ENCODE measurements around the gene PCSK1N. TPM values are rescaled to one million over a fixed set of nuclear protein-coding genes. Genes with fewer than 3 reads are reported as not detected.

PCSK1N gene
- total RNA-seq, 1 experiment from 2014 or later: not detected

DNA sequence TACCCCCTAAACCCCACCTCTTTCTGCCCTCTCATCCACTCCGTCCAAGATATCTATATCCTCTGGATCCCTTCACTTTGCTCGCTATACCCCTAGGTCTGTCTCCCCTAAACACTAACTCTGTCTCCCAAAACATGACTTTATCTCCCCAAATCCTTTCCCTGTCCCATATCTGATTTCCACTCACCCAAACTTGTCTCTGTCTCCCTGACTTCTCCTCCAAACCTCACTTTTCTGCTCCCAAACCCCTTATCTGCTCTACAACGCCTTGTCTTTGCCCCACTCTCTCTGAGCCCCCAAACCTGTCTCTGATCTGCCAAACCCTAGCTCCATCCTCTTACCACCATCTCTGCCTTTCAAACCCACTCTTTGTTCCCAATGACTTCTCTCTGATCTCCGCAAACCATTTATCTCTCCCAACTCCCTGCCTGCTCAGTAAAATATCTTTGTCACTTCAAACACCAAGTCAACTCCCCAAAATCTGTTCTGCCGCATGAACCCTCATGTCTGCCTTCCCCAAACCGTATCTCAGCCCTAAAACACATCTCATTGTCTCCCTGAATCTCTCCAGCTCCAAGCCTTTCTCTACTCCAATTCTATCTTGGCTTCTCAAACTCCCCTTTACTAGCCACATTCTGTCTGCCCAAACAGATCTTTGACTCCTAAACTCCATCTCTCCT lies 48.4 kb downstream of the PCSK1N start:
- H3K9me3 ChIP-seq (replicated peaks): no peaks in the 10 kb centered on the region
- no peaks in the 10 kb centered on the region for H3K4me1 ChIP-seq
- H3K36me3 ChIP-seq: no peaks in the 10 kb centered on the region
- H3K27ac ChIP-seq: no peak overlapping the region
- H3K27me3 ChIP-seq: no peaks in the 10 kb centered on the region
- DNase-seq: no peak
- H3K4me3 ChIP-seq: no peak overlapping the region

DNA sequence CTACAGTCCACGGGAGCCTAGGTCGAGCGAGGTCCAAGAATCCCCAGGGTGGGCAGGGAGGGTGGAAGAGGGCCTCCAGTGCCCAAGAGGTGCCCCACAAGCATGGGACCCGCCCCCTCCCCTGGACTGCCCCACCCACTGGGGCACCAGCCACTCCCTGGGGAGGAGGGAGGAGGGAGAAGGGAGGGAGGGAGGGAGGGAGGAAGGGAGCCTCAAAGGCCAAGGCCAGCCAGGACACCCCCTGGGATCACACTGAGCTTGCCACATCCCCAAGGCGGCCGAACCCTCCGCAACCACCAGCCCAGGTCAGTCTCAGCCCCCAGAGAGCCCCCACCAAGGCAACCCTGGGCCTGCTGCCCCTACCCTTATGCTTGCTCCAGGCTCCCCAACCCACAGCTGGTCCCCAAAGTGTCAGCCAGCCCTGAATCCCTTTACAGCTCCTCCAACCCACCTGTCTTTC lies 49.0 kb downstream of the PCSK1N start, which contains the start of gene GATA1:
Gene GATA1, plus strand, starts transcription at position 250 of the 460 bp plus-strand sequence. CDS start 4,520 bp downstream, outside the sequence.
- no peaks in the 10 kb centered on the region for H3K4me1 ChIP-seq
- H3K9me3 ChIP-seq (replicated peaks): no peaks in the 10 kb centered on the region
- H3K36me3 ChIP-seq: no peaks in the 10 kb centered on the region
- no peaks in the 10 kb centered on the region for H3K27me3 ChIP-seq
- no peak within 1 kb of the TSS for H3K4me3 ChIP-seq
- H3K27ac ChIP-seq: no peak within 1 kb of the TSS
- no peak for DNase-seq

DNA sequence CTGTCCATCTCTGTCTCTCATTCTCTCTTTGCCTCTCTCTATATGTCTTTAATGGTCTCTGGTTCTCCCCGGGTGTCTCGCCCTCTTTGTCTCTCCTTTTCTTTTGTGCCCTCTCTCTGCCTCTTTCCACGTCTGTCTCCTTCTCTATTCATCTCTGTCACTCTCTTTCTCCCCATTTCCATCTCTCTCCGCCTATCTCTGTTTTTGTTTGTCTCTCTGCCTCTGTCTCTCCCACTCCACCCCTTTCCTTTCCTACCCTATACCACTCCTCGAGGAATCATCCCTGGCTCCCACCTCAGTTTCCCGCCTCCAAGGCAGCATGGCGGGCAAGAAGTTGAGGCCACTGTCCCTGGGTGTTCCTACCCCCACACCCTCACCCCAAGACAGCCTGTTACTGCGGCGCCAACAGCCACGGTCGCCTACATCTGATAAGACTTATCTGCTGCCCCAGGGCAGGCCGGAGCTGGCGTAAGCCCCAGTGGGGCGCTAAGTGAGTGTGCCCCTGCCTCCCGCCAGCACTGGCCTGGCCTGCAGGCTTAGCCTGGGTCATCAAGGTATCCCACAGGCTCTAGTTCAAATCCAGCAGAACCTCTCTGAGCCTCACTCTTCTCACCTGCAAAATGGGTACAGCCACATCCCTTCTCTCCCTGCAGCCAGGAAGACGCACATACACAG lies 49.7 kb downstream of the PCSK1N start:
- Histone ChIP-seq H3K27ac (no peak overlapping the region), H3K27me3 (no peaks in the 10 kb centered on the region), H3K4me3 (no peak overlapping the region), H3K36me3 (no peaks in the 10 kb centered on the region), H3K9me3 (replicated peaks) (no peaks in the 10 kb centered on the region), H3K4me1 (no peaks in the 10 kb centered on the region)
- DNase-seq: no peak

GRCh38 chrX:48785186-48785539 lies 50.2 kb downstream of the PCSK1N start:
- no peak overlapping the region for H3K27ac ChIP-seq
- no peak overlapping the region for H3K4me3 ChIP-seq
- H3K9me3 ChIP-seq (replicated peaks): no peaks in the 10 kb centered on the region
- DNase-seq: no peak
- H3K36me3 ChIP-seq: no peaks in the 10 kb centered on the region
- H3K4me1 ChIP-seq: no peaks in the 10 kb centered on the region
- H3K27me3 ChIP-seq: no peaks in the 10 kb centered on the region

DNA sequence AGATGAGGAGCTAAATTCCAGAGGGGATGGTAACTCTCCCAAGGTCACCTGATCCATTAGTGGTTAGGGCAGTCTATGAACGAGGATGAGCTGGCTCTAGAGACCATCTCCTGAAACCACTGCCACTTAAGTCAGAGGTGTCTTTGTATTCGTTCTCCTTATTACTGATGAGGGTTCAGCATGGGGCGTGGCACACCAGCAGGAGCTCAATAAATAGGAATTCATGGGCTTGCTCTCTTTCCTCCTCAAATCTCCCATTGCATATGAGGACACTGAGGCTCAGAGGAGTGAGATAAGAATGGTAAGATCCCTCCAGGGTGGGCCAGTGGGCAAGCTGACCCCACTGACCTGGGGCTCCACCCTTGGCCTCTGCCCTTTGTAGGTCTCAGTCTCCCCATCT lies 50.7 kb downstream of the PCSK1N start:
- Histone ChIP-seq H3K9me3 (replicated peaks) (no peaks in the 10 kb centered on the region), H3K36me3 (no peaks in the 10 kb centered on the region), H3K4me3 (no peak overlapping the region), H3K27ac (no peak overlapping the region), H3K4me1 (no peaks in the 10 kb centered on the region), H3K27me3 (no peaks in the 10 kb centered on the region)
- DNase-seq: no peak

DNA sequence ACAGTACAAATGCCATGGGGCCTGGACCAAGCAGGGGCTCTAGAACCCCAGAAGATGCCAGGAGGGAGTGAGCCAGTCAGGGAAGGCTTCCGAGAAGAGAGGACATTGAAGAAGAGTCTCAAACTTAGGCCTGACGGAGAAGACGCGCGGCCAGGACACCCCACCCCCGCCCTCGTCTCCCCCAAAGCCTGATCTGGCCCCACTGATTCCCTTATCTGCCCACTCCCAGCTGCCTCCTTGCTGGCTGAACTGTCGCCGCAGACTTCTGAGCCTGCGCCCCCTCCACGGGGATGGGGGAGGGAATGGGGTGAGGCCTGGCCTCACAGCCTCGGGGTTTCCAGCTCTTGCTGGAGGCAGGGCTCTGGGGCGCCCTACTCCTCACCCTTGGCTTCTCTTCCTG lies 52.6 kb downstream of the PCSK1N start:
- no peaks in the 10 kb centered on the region for H3K4me1 ChIP-seq
- no peak overlapping the region for H3K27ac ChIP-seq
- no peaks in the 10 kb centered on the region for H3K36me3 ChIP-seq
- no peaks in the 10 kb centered on the region for H3K27me3 ChIP-seq
- no peak for DNase-seq
- H3K9me3 ChIP-seq (replicated peaks): no peaks in the 10 kb centered on the region
- no peak overlapping the region for H3K4me3 ChIP-seq

DNA sequence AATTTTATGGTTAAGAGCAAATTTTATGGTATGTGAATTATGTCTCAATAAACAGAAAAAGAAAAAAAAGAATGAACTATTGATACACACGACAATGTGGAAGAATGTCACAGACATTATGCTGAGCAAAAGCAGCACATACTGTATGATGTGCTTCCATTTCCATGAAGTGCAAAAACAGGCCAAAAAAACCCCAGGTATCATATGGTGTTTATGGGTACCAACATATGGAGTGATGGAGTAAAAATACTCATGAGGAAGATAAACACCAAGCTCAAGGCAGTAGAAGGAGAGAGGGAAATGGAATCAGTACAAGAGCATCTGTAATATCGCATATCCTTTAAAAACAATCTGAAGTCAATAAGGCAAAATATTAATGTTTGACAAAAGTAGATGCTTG lies 53.2 kb downstream of the PCSK1N start:
- Histone ChIP-seq H3K4me3 (no peak overlapping the region), H3K36me3 (no peaks in the 10 kb centered on the region), H3K4me1 (no peaks in the 10 kb centered on the region), H3K9me3 (replicated peaks) (no peaks in the 10 kb centered on the region), H3K27me3 (no peaks in the 10 kb centered on the region), H3K27ac (no peak overlapping the region)
- no peak for DNase-seq

GRCh38 chrX:48781705-48782104 lies 53.7 kb downstream of the PCSK1N start:
- Histone ChIP-seq H3K36me3 (no peaks in the 10 kb centered on the region), H3K4me1 (no peaks in the 10 kb centered on the region), H3K27me3 (no peaks in the 10 kb centered on the region), H3K27ac (no peak overlapping the region), H3K4me3 (no peak overlapping the region), H3K9me3 (replicated peaks) (no peaks in the 10 kb centered on the region)
- no peak for DNase-seq

Other genes with a start within 250 kb of the PCSK1N start
- 19.9 and 23.6 TPM in 2 replicates for gene WDR13, start 238.1 kb downstream of the PCSK1N start, total RNA-seq (2014; rRNA removed; shearing (Covaris generic))
- not detected in 2 replicates for gene WAS, start 151.8 kb downstream of the PCSK1N start, total RNA-seq (2014; rRNA removed; shearing (Covaris generic))
- gene SUV39H1, start 138.9 kb downstream of the PCSK1N start, total RNA-seq (2014; rRNA removed; shearing (Covaris generic)): 10.2 and 10.5 TPM in 2 replicates
- not detected in 2 replicates for gene GLOD5, start 73.9 kb downstream of the PCSK1N start, total RNA-seq (2014; rRNA removed; shearing (Covaris generic))
- gene GATA1, start 49.0 kb downstream of the PCSK1N start, total RNA-seq (2014; rRNA removed; shearing (Covaris generic)): not detected in 2 replicates
- gene HDAC6, start 33.5 kb downstream of the PCSK1N start, total RNA-seq (2014; rRNA removed; shearing (Covaris generic)): 31.5 and 47.2 TPM in 2 replicates
- gene ERAS, start 9.1 kb downstream of the PCSK1N start, total RNA-seq (2014; rRNA removed; shearing (Covaris generic)): not detected in 2 replicates
- 43.5 and 51.1 TPM in 2 replicates for gene TIMM17B, start 62.2 kb upstream of the PCSK1N start, total RNA-seq (2014; rRNA removed; shearing (Covaris generic))
- 52.3 and 52.4 TPM in 2 replicates for gene PQBP1, start 62.3 kb upstream of the PCSK1N start, total RNA-seq (2014; rRNA removed; shearing (Covaris generic))
- gene SLC35A2, start 76.0 kb upstream of the PCSK1N start, total RNA-seq (2014; rRNA removed; shearing (Covaris generic)): 12.6 and 16.0 TPM in 2 replicates
- 6.8 and 8.0 TPM in 2 replicates for gene PIM2, start 83.4 kb upstream of the PCSK1N start, total RNA-seq (2014; rRNA removed; shearing (Covaris generic))
- 17.0 and 19.2 TPM in 2 replicates for gene OTUD5, start 122.0 kb upstream of the PCSK1N start, total RNA-seq (2014; rRNA removed; shearing (Covaris generic))
- gene KCND1, start 136.2 kb upstream of the PCSK1N start, total RNA-seq (2014; rRNA removed; shearing (Covaris generic)): 0.08 and 0.12 TPM in 2 replicates
- gene GRIPAP1, start 166.7 kb upstream of the PCSK1N start, total RNA-seq (2014; rRNA removed; shearing (Covaris generic)): 16.2 and 19.4 TPM in 2 replicates
- gene TFE3, start 207.7 kb upstream of the PCSK1N start, total RNA-seq (2014; rRNA removed; shearing (Covaris generic)): 9.6 and 10.2 TPM in 2 replicates
- 2.0 and 2.5 TPM in 2 replicates for gene CCDC120, start 223.4 kb upstream of the PCSK1N start, total RNA-seq (2014; rRNA removed; shearing (Covaris generic))
- gene PRAF2, start 238.4 kb upstream of the PCSK1N start, total RNA-seq (2014; rRNA removed; shearing (Covaris generic)): 4.7 and 5.0 TPM in 2 replicates
- gene WDR45, start 244.3 kb upstream of the PCSK1N start, total RNA-seq (2014; rRNA removed; shearing (Covaris generic)): 18.0 and 18.1 TPM in 2 replicates

Measured in SJCRH30 (cell line).